GM18519 (cell line): Measurements from ENCODE around the gene LAMA2.

Source experiments
- ATAC-seq: cut with Tn5 transposase; IDR thresholded peaks from one replicate; pipeline ENCODE4 v1.9.1; 2021; ENCODE audit warnings: mild to moderate bottlenecking, moderate library complexity; ENCODE audit not compliant: unreplicated experiment, low FRiP score

Gene LAMA2

DNA sequence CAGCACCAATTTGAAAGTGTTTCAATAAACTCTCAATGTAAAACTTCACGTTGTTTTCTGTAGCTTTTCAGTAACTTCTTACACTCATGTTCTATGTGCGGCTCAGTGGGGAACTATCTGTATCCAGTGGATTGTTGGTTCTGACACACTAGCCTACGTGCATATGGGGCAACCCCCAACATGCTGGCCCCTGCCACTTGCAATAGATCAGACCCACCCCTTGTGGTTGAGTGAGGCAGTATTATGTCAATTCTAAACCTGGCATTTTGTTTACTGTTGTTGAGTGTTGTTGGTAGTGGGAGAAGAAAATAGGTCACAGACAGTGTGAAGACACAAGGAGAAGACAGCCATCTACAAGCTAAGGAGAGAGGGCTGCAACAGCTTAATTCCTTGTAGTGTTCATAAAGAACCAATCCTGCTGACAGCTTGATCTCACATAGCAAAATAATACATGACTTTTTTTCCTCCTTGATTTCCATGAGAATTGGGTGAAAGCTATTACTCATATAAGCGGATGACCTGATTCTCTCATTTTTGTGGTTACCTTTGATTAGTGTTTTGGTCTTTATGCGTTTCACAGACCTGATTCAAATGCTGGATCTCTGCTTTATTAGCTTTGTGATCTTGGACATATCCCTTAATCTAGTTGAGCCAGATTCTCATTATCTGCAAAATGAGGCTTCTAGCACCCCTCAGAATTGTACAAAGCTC lies 320.4 kb downstream of the LAMA2 start:
- ATAC-seq = no peak

GRCh38 chr6:129206821-129207220 lies 323.9 kb downstream of the LAMA2 start:
- no peak for ATAC-seq

GRCh38 chr6:129207832-129208231 lies 324.9 kb downstream of the LAMA2 start:
- no peak for ATAC-seq

DNA sequence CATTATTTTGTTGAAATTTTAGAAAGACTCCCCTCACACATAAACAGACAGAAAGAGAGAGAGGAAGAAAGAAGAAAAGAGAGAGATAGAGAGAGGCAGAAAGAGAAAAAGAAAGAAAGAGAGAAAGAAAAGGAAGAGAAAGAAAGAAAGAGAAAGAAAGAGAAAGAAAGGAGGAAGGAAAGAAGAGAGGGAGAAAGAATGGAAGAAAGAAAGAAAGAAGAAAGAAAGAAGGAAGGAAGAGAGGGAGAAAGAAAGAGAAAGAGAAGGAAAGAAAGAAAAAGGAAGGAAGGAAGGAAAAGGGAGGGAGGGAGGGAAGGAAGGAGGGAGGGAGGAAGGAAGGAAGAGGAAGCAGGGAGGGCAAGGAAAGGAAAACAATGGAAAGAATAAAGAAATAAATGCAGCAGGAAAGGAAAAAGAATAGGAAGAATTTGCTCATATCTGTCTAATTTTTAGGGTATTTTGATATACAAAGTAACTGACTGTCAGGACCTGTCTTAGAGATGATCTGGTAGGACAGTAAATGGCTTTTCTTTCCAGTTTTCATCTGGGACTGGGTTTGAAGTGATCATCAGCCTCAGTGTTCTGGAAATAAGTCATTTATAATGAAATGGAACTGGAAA lies 325.6 kb downstream of the LAMA2 start:
- no peak for ATAC-seq

- ATAC-seq = no peak
These were observed 326.4 kb downstream of the LAMA2 start for GRCh38 chr6:129209355-129209754.

DNA sequence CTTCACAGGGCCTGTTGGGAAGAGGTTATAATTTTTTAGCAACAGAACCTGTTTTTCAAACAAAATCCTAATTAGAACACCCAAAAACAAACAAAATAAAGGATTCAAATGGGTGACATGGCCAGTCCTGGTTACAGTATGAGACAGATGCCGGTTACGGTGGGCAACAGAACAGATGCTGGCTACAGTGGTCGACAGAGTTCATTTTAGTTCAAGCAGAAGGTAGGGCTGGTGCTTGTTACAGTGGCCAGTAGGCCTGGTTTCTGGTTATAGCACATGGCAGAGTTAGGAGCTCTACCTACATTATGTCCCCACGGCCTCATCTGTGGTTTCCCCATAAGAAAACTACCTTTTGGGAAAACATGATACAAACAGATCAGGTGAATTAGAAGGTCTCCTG lies 327.7 kb downstream of the LAMA2 start:
- no peak for ATAC-seq

- ATAC-seq = no peak
These were observed 328.7 kb downstream of the LAMA2 start for GRCh38 chr6:129211626-129212025.

GRCh38 chr6:129212081-129212480 lies 329.1 kb downstream of the LAMA2 start:
- no peak for ATAC-seq

GRCh38 chr6:129215246-129215645 lies 332.3 kb downstream of the LAMA2 start:
- no peak for ATAC-seq

- ATAC-seq = no peak
These were observed 333.1 kb downstream of the LAMA2 start for GRCh38 chr6:129215916-129216520.

DNA sequence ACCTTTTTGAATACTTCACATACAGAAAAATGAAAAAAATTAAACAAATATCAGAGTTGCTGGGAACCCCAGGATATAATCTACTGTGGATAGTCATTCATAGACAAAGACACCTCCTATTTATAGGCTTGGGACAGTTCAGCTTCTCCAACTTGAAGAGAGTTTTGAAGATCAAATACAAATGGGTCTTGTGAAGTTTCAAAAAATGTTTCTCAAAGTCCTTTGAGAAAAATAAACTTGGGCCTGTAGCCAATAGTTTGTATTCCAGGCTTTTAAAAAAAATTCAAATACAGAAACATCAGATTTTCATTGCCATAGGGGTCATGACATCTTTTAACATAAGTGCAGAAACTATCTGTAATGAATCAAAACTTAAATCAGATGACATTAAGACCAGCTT lies 334.8 kb downstream of the LAMA2 start:
- no peak for ATAC-seq

DNA sequence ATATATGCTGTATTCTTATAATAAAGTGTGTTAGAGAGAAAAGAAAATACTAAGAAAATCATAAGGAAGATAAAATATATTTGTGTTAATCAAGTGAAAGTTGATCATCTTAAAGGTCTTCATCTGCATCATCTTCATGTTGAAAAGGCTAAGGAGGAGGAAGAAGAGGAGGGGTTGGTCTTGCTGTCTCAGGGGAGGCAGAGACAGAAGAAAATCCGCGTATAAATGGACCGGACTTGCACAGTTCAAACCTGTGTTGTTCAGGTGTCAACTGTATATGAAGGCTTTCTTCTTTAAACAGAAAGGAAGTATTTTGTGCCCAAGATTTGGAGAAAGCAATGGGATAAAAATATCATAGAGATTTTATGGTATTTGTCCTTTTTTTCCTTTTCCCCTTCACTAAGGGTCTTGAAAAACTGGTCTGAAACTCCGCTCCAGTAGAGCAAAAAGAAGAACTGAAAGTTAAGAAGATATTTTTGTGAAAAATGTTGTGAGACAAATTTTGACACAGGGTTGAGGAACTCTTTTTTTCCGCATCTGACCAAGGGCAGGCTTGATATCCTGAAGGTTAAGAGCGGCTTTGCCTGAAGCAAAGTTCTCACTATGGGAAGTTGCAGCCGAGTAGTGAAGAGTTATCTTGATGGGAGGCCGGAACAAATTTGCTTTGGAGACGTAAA lies 350.7 kb downstream of the LAMA2 start:
- ATAC-seq = peak; percentile 62

- ATAC-seq = no peak
These were observed 352.4 kb downstream of the LAMA2 start for GRCh38 chr6:129235167-129236000.

GRCh38 chr6:129236001-129236517 lies 353.1 kb downstream of the LAMA2 start:
- ATAC-seq = peak; percentile 63

- ATAC-seq = no peak
These were observed 356.1 kb downstream of the LAMA2 start for GRCh38 chr6:129238991-129239390.

DNA sequence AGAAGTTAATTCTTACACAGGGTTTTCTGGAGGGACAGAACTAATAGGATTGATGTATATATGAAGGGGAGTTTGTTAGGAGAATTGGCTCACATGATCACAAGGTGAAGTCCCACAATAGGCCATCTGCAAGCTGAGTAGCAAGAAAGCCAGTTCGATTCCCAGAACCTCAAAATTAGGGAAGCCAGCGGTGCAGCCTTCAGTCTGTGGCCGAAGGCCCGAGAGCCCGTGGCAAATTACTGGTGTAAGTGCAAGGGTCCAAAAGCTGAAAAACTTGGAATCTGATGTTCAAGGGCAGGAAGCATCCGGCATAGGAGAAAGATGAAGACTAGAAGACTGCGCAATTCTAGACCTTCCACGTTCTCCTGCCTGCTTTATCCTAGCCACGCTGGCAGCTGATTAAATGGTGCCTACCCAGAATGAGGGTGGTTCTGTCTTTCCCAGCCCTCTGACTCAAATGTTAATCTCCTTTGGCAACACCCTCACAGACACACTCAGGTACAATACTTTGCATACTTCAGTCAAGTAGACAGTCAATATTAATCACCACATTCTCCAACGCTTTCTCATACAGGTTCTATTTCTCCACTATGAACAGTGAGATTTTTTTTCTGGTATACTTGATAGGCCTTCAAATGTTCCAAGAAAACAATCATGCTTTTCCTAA lies 357.0 kb downstream of the LAMA2 start:
- no peak for ATAC-seq

DNA sequence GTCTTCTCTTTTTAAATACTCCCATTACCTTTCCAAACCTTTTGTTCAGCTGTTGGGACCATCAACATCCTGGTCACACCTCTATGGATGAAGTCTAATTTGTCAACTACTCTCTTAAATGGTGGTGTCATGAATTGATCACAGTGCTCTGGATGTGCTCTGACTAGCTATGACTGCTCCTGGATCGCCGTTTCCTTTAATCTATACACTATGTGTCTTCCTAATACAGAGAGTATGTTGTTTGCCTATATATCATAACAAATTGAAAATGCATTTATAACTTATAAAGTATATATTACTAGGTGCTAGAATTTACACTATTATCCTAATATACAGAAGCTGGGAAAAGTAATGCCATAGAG lies 357.5 kb downstream of the LAMA2 start:
- no peak for ATAC-seq

DNA sequence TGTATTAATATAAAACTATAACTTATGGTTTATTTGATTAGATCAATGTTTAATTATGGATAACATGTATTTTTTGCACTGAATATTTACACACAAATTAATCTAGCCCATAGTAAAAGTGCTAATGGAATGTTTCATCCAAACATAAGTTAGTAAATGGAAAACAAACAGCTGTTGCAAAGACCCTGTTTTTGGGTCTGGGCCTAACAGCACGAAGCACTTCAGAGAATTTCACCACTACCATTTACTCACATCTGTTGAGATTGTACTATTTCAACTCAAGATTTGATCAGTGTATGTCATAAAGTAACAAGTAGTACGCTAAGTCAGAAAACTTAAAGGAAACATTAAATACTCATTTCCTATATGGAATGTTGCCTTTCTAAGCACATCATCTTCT lies 359.6 kb downstream of the LAMA2 start:
- ATAC-seq = no peak

DNA sequence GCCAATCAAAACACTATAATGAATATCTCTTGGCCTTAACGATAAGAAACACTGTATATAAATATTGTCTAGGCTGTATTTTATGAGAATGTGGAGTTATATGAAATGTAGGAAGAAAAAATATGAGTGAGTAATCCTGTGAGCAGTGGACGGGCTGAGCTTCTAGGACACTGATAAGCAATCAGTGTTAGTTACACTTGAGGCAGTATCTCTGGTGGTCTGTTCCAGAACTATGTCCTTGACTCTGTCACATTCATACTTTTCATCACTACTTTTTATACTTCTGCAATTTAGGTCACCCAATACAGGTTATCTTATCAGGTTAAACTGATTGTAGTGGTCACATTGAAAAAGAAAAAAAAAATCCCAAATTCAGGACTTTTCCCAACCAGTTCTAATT lies 360.4 kb downstream of the LAMA2 start:
- no peak for ATAC-seq

DNA sequence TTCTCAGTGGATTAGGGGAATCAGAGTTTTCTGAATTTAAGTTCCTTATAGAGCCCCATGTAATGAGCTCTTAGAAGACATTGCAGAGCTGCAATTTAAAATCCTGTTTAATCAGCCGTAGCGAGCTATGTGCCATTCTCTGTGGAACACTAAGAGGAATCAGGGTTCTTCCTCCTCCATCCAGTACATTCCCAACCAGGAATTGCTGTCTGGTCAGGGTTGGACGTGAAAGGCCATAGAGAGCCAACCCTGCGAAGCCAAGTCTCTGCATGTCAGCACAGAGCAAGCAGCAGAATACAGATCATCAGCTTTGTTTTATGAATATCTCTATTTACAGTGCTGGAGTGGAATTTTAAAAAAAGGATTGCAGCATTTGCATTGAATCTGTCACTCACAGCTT lies 366.0 kb downstream of the LAMA2 start:
- ATAC-seq = no peak
